Measurements from ENCODE around the gene ADCY10.
"Not testable (repeated sequence)": the region's sequence is repeated elsewhere in the genome, so short reads cannot be mapped to it uniquely, and the experiment has no call there.

Gene ADCY10

DNA sequence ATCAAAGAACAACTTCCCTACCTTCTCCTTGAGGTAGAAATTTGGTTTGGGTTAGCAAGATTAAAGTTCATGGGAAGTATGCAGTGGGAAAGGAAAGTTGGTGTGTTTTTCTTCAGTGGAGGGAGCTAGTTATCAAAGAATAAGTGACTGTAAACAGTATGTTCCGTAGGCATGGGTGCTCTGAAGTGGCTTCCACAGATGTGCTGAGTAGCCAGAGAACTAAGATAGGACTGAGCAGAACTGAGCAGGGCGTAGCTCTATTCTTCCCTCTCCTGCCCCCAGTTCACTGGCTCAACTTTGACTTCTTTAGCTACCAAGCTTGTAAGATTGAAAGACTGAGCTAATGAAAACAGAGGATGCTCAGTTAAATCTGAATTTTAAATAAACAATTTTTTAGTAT is 3.4 kb downstream of the ADCY10 start:
- H3K4me3 ChIP-seq (ENCODE audit: low read length in 2 of 2) = no peak overlapping the region
- H3K4me1 ChIP-seq (ENCODE audit: control insufficient read depth, insufficient read depth, low read length) = no peaks in the 10 kb centered on the region
- no peak overlapping the region for H3K9ac ChIP-seq (ENCODE audit: low read length in 2 of 2)
- no peaks in the 10 kb centered on the region for H3K27me3 ChIP-seq (ENCODE audit: control insufficient read depth in 1 of 2, insufficient read depth in 2 of 2, low read length in 2 of 2)
- H3K27ac ChIP-seq (ENCODE audit: low read length) = no peak overlapping the region
- no peaks in the 10 kb centered on the region for H3K9me3 ChIP-seq (ENCODE audit: control insufficient read depth in 2 of 2, low read length in 2 of 2)
- H3K36me3 ChIP-seq (ENCODE audit: control insufficient read depth in 2 of 2, insufficient read depth in 2 of 2, low read length in 2 of 2) = peaks cover 2 to 4% of the 10 kb centered on the region in 2 donors

- Histone ChIP-seq H3K9ac (ENCODE audit: low read length in 2 of 2) (no peak overlapping the region), H3K4me3 (ENCODE audit: low read length in 2 of 2) (no peak overlapping the region), H3K27me3 (ENCODE audit: control insufficient read depth in 1 of 2, insufficient read depth in 2 of 2, low read length in 2 of 2) (no peaks in the 10 kb centered on the region), H3K4me1 (ENCODE audit: control insufficient read depth, insufficient read depth, low read length) (no peaks in the 10 kb centered on the region), H3K36me3 (ENCODE audit: control insufficient read depth in 2 of 2, insufficient read depth in 2 of 2, low read length in 2 of 2) (peaks cover 2 to 4% of the 10 kb centered on the region in 2 donors), H3K9me3 (ENCODE audit: control insufficient read depth in 2 of 2, low read length in 2 of 2) (no peaks in the 10 kb centered on the region), H3K27ac (ENCODE audit: low read length) (no peak overlapping the region)
Observed at GRCh38 chr1:167909691-167910180, 4.2 kb downstream of the ADCY10 start.

- H3K4me1 ChIP-seq (ENCODE audit: control insufficient read depth, insufficient read depth, low read length) = no peaks in the 10 kb centered on the region
- H3K9me3 ChIP-seq (ENCODE audit: control insufficient read depth in 2 of 2, low read length in 2 of 2) = no peaks in the 10 kb centered on the region
- no peak overlapping the region for H3K9ac ChIP-seq (ENCODE audit: low read length in 2 of 2)
- H3K27ac ChIP-seq (ENCODE audit: low read length) = no peak overlapping the region
- H3K27me3 ChIP-seq (ENCODE audit: control insufficient read depth in 1 of 2, insufficient read depth in 2 of 2, low read length in 2 of 2) = no peaks in the 10 kb centered on the region
- no peaks in the 10 kb centered on the region for H3K36me3 ChIP-seq (ENCODE audit: control insufficient read depth in 2 of 2, insufficient read depth in 2 of 2, low read length in 2 of 2)
- H3K4me3 ChIP-seq (ENCODE audit: low read length in 2 of 2) = no peak overlapping the region
Observed at GRCh38 chr1:167905671-167906070, 8.3 kb downstream of the ADCY10 start.

DNA sequence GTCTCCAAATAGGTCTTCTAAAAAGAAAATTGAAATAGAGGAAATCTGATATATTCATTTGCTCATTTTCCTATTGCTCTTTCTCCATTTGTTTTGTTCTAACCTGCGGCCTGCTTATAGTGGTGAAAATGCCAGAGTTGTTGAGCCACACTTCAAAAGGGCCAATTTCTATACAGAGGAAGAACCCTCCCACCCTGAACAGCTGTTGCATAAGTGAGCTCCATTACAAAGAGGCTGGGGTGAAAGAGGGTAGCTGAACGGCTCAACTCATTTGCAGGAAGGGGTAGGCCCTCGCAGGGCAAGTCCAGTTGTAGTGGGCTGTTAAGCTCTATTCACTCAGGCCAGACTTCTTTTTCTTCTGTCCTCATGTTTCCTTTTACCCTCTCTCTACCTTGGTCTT is 8.8 kb downstream of the ADCY10 start:
- H3K9ac ChIP-seq (ENCODE audit: low read length in 2 of 2) = no peak overlapping the region
- H3K4me1 ChIP-seq (ENCODE audit: control insufficient read depth, insufficient read depth, low read length) = no peaks in the 10 kb centered on the region
- no peak overlapping the region for H3K27ac ChIP-seq (ENCODE audit: low read length)
- no peaks in the 10 kb centered on the region for H3K36me3 ChIP-seq (ENCODE audit: control insufficient read depth in 2 of 2, insufficient read depth in 2 of 2, low read length in 2 of 2)
- H3K27me3 ChIP-seq (ENCODE audit: control insufficient read depth in 1 of 2, insufficient read depth in 2 of 2, low read length in 2 of 2) = no peaks in the 10 kb centered on the region
- H3K9me3 ChIP-seq (ENCODE audit: control insufficient read depth in 2 of 2, low read length in 2 of 2) = no peaks in the 10 kb centered on the region
- no peak overlapping the region for H3K4me3 ChIP-seq (ENCODE audit: low read length in 2 of 2)

DNA sequence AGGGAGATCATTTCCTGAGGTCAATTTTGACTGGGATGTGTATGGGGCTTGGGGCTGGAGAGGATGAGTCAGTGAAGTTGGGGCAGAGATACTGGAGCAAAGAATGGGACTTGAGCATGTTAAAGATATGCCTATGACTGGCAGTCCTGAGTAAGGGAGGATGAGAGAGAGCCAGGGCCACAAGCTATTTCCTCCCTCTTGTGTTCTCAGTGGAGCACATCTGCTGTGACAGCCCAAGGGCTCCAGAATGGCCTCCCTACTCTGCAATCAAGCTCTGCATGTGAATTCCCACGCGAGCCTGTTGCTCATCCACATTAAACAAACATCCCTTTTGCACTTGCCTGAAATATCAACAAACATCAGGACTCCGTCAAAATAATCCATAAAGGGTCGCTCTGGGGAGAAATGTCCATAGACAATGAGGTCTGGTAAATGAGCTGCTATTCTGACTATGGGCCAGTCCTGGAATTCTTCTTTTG is 9.2 kb downstream of the ADCY10 start:
- H3K9ac ChIP-seq (ENCODE audit: low read length in 2 of 2) = no peak overlapping the region
- H3K9me3 ChIP-seq (ENCODE audit: control insufficient read depth in 2 of 2, low read length in 2 of 2) = no peaks in the 10 kb centered on the region
- H3K4me3 ChIP-seq (ENCODE audit: low read length in 2 of 2) = no peak overlapping the region
- H3K27ac ChIP-seq (ENCODE audit: low read length) = no peak overlapping the region
- no peaks in the 10 kb centered on the region for H3K36me3 ChIP-seq (ENCODE audit: control insufficient read depth in 2 of 2, insufficient read depth in 2 of 2, low read length in 2 of 2)
- no peaks in the 10 kb centered on the region for H3K27me3 ChIP-seq (ENCODE audit: control insufficient read depth in 1 of 2, insufficient read depth in 2 of 2, low read length in 2 of 2)
- H3K4me1 ChIP-seq (ENCODE audit: control insufficient read depth, insufficient read depth, low read length) = no peaks in the 10 kb centered on the region

DNA sequence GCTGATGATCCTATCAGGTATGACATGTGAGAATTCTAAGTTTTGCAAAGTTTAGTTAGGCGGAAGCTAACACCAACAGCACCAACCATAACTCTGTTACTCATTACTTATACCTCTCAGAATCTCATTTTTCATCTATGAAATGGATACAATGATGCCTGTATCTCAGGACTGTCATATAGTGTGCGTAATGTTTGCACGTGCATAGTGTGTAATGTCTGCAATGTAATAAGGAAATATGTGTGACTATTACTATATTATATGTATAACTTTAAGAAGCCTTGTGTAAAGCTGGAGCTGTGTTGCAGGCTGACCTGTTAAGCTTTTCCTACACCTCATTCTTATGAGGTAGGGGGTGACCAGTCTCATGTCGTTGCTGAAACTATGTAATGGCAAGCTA is 13.0 kb downstream of the ADCY10 start:
- no peak overlapping the region for H3K9ac ChIP-seq (ENCODE audit: low read length in 2 of 2)
- no peak overlapping the region for H3K27ac ChIP-seq (ENCODE audit: low read length)
- H3K9me3 ChIP-seq (ENCODE audit: control insufficient read depth in 2 of 2, low read length in 2 of 2) = no peaks in the 10 kb centered on the region
- H3K4me3 ChIP-seq (ENCODE audit: low read length in 2 of 2) = no peak overlapping the region
- H3K36me3 ChIP-seq (ENCODE audit: control insufficient read depth in 2 of 2, insufficient read depth in 2 of 2, low read length in 2 of 2) = no peaks in the 10 kb centered on the region
- no peaks in the 10 kb centered on the region for H3K27me3 ChIP-seq (ENCODE audit: control insufficient read depth in 1 of 2, insufficient read depth in 2 of 2, low read length in 2 of 2)
- H3K4me1 ChIP-seq (ENCODE audit: control insufficient read depth, insufficient read depth, low read length) = peaks cover 3% of the 10 kb centered on the region

- H3K36me3 ChIP-seq (ENCODE audit: control insufficient read depth in 2 of 2, insufficient read depth in 2 of 2, low read length in 2 of 2) = no peaks in the 10 kb centered on the region
- peaks cover 3% of the 10 kb centered on the region for H3K4me1 ChIP-seq (ENCODE audit: control insufficient read depth, insufficient read depth, low read length)
- H3K4me3 ChIP-seq (ENCODE audit: low read length in 2 of 2) = no peak overlapping the region
- no peaks in the 10 kb centered on the region for H3K27me3 ChIP-seq (ENCODE audit: control insufficient read depth in 1 of 2, insufficient read depth in 2 of 2, low read length in 2 of 2)
- no peaks in the 10 kb centered on the region for H3K9me3 ChIP-seq (ENCODE audit: control insufficient read depth in 2 of 2, low read length in 2 of 2)
- no peak overlapping the region for H3K9ac ChIP-seq (ENCODE audit: low read length in 2 of 2)
- H3K27ac ChIP-seq (ENCODE audit: low read length) = no peak overlapping the region
Observed at GRCh38 chr1:167899253-167899681, 14.7 kb downstream of the ADCY10 start.

GRCh38 chr1:167898578-167899222 is 15.2 kb downstream of the ADCY10 start:
- H3K36me3 ChIP-seq (ENCODE audit: control insufficient read depth in 2 of 2, insufficient read depth in 2 of 2, low read length in 2 of 2) = no peaks in the 10 kb centered on the region
- H3K9me3 ChIP-seq (ENCODE audit: control insufficient read depth in 2 of 2, low read length in 2 of 2) = no peaks in the 10 kb centered on the region
- H3K27me3 ChIP-seq (ENCODE audit: control insufficient read depth in 1 of 2, insufficient read depth in 2 of 2, low read length in 2 of 2) = no peaks in the 10 kb centered on the region
- no peak overlapping the region for H3K9ac ChIP-seq (ENCODE audit: low read length in 2 of 2)
- no peak overlapping the region for H3K27ac ChIP-seq (ENCODE audit: low read length)
- H3K4me1 ChIP-seq (ENCODE audit: control insufficient read depth, insufficient read depth, low read length) = peaks cover 3% of the 10 kb centered on the region
- H3K4me3 ChIP-seq (ENCODE audit: low read length in 2 of 2) = no peak overlapping the region

GRCh38 chr1:167893798-167894197 is 20.1 kb downstream of the ADCY10 start:
- Histone ChIP-seq H3K27me3 (ENCODE audit: control insufficient read depth in 1 of 2, insufficient read depth in 2 of 2, low read length in 2 of 2) (no peaks in the 10 kb centered on the region), H3K27ac (ENCODE audit: low read length) (no peak overlapping the region), H3K36me3 (ENCODE audit: control insufficient read depth in 2 of 2, insufficient read depth in 2 of 2, low read length in 2 of 2) (no peaks in the 10 kb centered on the region), H3K4me3 (ENCODE audit: low read length in 2 of 2) (no peak overlapping the region), H3K9ac (ENCODE audit: low read length in 2 of 2) (no peak overlapping the region), H3K4me1 (ENCODE audit: control insufficient read depth, insufficient read depth, low read length) (no peaks in the 10 kb centered on the region), H3K9me3 (ENCODE audit: control insufficient read depth in 2 of 2, low read length in 2 of 2) (no peaks in the 10 kb centered on the region)

GRCh38 chr1:167890400-167890799 is 23.5 kb downstream of the ADCY10 start:
- Histone ChIP-seq H3K4me1 (ENCODE audit: control insufficient read depth, insufficient read depth, low read length) (no peaks in the 10 kb centered on the region), H3K27me3 (ENCODE audit: control insufficient read depth in 1 of 2, insufficient read depth in 2 of 2, low read length in 2 of 2) (no peaks in the 10 kb centered on the region), H3K27ac (ENCODE audit: low read length) (no peak overlapping the region), H3K36me3 (ENCODE audit: control insufficient read depth in 2 of 2, insufficient read depth in 2 of 2, low read length in 2 of 2) (no peaks in the 10 kb centered on the region), H3K9me3 (ENCODE audit: control insufficient read depth in 2 of 2, low read length in 2 of 2) (no peaks in the 10 kb centered on the region), H3K9ac (ENCODE audit: low read length in 2 of 2) (no peak overlapping the region), H3K4me3 (ENCODE audit: low read length in 2 of 2) (no peak overlapping the region)

DNA sequence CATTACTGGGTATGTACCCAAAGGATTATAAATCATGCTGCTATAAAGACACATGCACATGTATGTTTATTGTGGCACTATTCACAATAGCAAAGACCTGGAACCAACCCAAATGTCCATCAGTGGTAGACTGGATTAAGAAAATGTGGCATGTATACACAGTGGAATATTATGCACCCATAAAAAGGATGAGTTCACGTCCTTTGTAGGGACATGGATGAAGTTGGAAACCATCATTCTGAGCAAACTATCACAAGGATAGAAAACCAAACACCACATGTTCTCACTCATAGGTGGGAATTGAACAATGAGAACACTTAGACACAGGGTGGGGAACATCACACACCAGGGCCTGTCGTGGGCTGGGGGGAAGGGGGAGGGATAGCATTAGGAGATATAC is 26.7 kb downstream of the ADCY10 start:
- H3K4me1 ChIP-seq (ENCODE audit: control insufficient read depth, insufficient read depth, low read length); H3K27me3 ChIP-seq (ENCODE audit: control insufficient read depth in 1 of 2, insufficient read depth in 2 of 2, low read length in 2 of 2); H3K4me3 ChIP-seq (ENCODE audit: low read length in 2 of 2); H3K36me3 ChIP-seq (ENCODE audit: control insufficient read depth in 2 of 2, insufficient read depth in 2 of 2, low read length in 2 of 2); H3K9me3 ChIP-seq (ENCODE audit: control insufficient read depth in 2 of 2, low read length in 2 of 2); H3K27ac ChIP-seq (ENCODE audit: low read length); H3K9ac ChIP-seq (ENCODE audit: low read length in 2 of 2): not testable (repeated sequence)

All from stomach smooth muscle (tissue), 2 donors.